HG03432 (cell line): ENCODE data around the gene PRKAR1B.

Experiments used
- ATAC-seq: cut with Tn5 transposase; IDR thresholded peaks from one replicate; pipeline ENCODE4 v1.9.1; 2021; ENCODE audit warnings: mild to moderate bottlenecking, moderate library complexity; ENCODE audit not compliant: unreplicated experiment

PRKAR1B gene

DNA sequence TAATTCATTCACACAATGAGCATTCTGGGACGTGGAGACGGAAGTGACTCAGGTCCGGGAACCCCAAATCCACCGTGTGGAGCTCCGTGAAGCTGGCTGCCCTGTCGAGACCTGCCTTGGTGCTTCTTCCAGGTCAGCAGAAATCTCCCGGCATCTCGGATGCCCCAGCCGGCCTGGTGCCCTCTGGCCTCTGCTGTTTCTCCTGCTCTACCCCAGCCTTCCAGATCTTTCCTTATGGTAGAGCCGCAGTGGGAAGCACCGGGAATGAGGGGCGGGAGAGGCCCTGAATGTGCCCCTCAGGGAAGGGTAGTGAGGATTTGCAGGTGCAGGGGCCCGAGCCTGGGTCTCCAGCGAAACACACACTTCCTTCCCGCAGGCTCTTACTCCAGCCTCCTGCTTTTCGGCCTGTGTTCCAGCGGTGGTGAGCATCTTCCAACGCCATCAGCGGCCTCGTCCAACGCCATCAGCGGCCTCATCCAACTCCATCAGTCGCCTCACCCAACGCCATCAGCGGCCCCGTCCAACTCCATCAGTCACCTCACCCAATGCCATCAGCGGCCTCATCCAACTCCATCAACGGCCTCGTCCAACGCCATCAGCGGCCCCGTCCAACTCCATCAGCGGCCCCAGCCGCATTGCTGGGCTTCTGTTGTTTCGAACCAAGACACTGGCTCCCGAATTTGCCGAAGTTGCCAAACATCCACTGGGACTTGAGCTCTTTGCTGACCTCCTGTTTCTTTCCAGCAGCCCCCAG lies 150.4 kb downstream of the PRKAR1B start:
- ATAC-seq: no peak

DNA sequence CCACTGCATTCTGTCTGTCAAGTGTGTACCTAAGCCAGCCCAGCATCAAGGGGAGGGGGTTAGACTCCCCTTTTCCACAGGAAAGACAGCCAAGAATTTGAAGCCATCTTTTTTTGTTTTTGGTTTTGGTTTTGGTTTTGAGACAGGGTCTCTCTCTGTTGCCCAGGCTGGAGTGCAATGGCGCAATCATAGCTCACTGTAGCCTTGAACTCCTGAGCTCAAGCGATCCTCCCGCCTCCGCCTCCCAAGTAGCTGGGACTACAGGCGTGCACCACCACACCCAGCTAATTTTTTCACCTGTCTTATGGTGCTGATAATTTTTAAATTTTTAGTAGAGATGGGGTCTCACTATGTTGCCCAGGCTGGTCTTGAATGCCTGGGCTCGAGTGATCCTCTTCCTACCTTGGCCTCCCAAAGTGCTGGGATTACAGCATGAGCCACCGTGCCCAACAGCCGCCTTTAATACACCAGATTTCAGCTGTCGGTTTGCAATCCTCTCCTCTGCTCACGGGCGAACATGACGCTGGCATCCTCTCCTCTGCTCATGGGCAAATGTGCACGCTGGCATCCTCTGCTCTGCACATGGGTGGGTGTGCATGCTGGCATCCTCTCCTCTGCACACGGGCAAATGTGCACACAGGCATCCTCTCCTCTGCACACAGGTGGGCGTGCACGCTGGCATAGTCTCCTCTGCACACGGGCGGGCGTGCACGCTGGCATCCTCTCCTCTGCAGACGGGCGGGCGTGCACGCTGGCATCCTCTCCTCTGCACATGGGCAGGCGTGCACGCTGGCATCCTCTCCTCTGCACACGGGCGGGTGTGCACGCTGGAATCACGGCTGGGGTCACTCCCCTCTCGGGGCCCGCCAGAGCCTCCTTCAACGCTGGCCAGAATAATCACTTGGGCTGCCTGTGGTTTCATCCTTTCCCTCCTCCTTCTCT lies 151.4 kb downstream of the PRKAR1B start:
- ATAC-seq: no peak

DNA sequence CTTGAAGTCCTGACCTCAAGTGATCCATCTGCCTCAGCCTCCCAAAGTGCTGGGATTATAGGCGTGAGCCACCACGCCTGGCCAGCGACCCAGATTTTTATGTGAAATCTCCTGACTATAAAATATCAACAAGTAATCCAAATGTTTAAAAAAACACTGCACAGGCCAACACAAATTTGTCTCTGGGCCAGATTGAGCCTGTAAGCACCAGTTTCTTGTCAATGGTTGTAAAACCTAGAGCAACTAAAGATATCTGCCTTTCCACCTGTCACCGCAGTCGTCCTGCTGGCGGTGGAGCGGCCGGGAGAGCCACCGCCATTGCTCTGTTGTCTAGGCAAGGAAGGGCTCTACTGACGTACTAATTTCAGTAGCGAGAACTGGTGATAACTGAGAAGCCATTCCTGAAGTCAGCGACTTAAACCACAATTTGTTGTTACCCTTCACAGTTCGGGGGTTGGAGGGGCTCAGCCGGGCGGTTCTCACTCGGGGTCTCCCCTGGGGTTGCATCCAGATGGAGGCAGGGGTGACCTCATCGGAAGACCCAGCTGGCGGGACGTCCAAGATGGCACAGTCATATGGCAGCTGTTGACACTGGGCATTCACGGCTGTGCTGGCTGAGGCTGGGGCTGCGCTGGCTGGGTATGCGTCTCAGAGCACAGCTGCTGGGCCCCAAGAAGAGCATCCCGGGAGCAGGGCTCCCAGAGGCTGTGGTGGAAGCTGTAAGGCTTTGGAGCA lies 152.3 kb downstream of the PRKAR1B start:
- no peak for ATAC-seq

DNA sequence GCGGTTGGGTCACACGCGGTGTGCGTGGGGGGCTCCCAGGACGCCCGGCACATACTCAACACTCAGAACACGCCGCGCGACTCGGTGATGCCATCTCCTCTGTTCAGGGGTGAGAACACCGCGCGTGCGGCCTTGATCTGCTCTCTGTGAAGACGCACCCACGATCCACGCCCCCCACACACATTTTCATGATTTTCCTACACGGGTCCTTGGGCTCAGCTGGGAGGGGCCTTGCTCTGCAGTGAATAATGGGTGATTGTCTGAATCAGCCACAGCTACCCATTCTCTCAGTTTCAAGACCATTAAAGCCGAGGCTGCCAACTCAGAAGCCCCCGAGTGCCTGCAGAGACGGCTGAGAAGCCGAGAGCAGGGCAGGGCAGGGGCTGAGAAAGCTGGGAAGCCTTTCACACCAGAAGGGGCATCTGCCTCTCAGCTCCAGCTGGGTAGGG lies 153.1 kb downstream of the PRKAR1B start:
- ATAC-seq: no peak

DNA sequence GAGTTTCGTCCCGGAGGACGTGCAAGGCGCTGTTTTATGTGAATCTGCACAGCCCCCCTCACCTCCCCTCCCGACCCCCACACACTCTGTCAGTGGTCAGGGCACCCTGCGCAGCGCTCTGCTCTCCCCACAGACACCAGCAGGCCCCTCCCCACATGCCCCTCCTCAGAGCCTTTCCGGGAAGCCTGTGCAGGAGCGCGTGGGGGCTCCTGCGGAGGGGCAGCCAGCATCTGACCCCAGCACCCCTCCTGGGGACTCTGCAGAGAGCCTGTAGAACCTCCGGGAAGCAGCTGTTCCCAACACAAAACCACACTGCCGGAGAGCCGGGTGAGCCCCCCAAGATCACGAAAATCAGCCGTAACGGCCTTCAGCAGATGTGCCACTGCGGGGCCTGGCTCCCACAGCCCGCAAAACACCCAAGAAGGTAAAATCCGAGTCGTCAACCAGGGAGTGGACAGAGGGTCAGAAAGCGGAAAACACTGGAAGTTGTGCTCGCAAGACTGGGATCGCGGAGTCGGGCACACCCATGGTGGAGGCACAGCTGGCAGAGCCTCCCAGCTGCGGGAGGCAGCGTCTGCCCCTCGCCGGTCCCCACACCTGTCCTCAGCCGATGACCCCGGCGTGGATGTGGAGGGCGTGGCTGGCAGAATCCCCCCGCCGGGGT lies 153.7 kb downstream of the PRKAR1B start:
- no peak for ATAC-seq

DNA sequence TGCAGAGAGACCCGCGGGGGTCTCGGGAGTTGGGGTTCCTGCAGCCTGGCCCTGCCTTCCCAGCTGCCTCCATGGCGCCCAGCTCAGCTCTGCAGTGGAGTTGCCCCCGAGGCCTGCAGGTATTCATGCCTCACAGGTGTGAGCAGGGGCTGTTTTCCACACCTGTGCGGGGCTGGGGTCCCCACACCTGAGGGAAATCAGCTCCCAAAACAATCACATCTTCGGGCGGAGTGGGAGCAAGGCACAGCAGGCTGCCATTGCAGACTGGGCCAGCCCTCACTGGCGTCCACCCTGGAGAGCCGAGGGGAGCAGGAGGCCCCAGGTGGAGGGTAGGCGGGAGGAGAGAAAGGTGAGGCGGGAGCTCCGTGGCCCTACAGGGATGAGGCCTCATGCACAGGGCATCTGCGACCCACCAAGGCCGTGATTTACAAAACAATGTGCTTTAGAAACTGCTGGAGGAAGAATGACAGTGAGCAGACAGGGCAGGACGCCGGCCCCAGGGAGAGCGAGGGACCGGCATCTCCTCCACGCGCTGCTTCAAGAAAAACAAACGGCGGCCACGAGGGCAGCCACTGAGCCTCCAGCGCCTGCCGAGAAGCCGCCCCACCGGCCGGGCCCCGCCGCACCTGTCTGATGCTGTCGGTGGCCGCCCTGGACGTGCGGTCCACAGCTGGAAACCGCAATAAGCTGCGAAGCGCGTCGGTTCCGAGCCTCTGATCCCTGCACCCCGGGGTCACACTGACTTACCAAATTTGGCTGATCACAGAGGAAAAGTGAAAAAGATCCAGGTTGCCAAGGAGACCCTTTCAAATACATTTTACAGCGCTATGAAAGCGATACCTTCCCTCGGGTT lies 154.4 kb downstream of the PRKAR1B start:
- no peak for ATAC-seq

DNA sequence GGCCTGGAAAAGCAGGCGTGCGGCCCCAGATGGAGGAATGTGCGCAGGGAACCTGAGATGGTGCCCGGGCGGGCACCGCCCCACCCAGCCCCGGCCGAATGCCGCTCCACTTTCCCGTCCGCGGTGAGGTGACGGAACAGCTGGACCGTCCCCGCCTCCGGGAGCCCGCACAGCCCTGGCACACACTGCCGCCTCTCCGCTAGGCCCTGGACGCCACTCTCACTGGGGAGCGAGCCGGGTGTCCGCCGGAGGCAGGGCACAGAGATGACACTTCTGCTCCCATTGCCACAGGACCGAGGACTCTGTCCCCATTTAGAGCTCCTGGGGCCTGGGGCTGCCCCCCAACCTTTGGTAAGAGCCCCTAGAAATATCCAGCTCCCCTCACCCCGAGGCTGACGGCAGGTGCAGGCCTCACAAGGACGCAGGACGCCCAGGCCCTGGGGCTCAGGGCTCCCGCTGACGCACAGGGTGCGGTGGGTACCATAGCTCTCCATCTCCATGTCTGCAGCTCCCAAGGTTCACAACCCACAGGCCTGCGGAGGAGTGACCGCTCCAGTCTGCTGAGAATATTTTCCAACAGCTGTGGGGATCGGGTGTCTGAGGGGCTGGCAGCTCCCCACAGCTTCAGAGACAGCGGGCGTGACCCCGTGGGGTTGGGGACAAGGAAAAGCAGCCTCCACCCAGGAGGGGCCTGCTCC lies 155.2 kb downstream of the PRKAR1B start:
- ATAC-seq: no peak

DNA sequence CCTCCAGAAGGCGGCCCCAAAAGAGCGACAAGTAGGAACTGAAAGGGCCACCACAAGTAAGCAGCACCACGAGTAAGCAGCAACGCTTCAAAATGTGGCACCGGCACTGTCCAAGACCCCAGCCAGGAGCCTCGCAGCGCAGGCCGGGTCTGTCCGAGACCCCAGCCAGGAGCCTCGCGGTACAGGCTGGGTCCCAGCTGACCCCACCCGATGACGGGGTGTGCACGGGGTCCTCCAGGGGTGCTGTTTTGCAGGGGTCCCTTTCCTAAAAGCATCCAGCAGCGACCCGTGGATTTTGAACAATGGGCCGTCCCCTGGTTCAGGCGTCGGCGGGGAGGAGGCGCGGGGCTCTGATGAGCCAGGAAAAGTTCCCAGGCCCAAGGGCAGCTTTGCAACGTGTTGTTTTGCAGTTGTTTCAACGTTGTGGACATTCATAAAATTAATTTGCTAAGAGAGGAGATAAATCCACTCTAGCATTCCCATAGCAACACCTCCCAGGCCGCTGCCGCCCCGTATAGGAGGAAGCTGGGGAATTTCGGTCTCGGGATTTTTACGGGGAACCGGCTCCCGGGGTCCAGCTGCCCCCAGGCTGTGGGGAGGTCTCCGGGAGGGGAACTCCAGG lies 155.9 kb downstream of the PRKAR1B start:
- no peak for ATAC-seq

DNA sequence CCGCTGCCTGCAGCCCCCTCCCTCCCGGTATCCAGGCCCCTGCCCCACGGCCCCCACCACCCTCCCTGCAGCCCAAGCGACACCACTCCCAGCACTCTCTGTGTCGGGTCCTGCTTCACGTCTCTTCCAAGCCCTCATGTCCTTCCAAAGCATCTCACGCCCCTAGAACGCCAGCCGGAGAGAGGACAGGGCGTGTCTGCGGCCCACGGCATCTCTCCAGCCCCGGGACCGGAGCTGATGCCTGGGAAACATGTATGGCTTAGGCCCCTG lies 156.3 kb downstream of the PRKAR1B start:
- no peak for ATAC-seq

DNA sequence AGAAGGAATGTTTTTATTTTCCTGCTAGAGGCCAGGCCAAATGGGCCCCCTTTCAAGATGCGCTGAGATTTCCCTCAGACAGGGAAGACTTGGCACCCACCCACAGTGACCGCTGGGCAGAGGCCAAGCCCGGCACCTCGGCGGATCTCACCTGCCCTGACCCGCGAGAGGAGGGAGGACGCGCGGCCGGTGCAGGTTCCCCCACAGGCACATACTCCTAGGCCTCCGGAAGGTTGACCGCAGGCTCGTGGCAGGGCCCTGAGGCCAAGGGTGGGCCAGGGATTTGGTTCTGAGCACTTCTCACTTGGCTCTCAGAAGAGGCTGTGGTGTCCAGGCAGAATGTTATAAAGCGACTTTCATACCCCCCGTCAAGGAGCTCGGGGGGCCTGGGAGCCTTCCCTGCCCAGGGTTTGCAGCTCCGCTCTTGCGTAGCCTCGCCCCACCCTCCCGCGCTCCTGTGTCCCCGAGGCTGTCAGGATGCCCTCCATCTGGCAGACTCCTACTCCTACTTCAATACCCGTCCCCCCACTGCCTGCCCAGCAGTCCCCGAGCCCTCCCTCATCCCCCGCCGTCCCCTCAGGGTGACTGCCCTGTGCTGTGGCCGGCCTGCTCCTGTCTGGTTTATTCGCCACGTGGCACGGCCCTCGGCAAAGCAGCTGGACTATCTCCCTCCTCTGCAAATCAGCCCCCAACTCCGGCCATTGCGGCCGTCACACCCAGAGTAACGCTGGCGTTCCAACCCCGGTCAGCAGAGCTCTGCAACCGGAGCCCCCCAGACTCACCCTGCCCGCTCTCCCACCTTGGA lies 156.9 kb downstream of the PRKAR1B start:
- no peak for ATAC-seq

DNA sequence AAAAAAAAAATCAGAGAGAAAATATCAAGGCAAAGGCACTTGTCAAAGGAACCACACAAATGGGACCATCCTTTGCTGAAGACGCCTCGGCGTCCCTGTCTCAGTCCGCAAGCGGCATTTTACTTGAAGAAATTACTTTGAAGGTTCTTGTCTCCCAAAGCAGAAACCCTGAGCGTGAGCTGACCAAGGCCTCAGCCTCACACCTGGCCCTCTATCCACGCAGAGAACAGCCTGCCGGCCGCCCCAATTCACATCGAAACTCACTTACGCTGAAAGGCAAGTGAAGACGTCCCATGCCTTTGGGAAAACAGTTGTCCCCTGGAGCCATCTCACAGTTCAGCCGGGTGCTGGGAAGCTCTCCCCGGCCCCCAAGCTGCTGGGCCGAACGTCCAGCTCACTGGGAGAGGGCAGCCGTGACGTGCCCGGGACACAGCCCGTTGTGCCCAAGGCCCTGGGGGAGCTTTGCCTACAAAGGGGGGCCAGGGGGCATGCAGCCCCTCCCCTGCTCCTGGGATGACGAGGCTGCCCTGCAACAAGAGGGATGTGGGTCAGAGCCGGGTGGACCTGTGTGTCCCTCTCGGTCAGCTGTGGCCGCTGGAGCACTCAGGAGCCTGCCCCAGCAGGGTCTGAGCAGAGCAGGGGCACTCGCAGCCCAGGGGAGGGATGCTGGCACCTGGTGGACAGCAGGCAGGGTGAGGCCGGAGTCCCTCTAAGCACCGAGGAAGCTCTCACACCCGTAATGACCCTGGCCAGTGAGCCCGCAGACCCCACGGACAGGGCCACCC lies 157.8 kb downstream of the PRKAR1B start:
- no peak for ATAC-seq

DNA sequence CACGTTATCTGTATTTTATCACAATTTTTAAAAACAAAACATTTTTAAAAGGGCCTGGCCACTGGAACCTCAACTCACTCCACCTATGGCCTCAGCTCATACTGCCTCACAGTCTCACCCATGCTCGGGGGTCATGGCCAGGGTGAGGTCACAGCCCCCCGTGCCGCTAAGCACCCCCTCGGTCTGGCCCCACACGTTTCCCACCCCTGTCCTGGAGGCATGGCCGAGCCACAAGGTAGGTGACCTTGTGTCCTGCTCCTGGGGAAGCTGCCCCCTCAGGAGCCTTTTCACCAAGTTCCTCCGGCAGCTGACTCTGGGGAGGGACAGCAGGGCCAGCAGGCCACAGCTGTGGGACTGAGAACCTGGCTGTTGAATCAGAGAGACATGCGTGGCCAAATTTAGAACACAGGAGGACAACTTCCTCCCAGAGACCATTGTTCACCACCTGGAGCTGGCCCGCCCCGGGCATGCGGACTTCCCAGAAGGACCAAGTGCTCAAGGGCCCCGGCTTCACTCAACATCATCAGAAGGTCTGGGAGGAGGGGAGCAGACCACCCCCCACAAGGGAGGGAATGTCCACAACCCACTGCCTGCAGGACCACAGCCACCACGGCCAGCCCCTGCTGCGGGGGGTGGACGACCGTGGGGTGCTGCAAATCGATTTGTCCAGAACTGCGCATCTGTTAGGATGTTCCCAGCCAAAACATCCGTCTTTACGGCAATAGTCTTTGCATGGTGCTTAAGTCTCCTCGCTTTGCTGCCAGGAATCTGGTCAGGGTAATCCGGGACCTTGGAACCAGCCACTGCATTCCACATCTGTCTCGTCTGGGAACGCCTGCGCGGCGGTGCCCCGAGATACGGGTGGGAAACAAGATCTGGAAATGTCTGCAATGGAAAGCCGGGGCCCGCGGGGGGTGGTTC lies 158.8 kb downstream of the PRKAR1B start:
- ATAC-seq: no peak

DNA sequence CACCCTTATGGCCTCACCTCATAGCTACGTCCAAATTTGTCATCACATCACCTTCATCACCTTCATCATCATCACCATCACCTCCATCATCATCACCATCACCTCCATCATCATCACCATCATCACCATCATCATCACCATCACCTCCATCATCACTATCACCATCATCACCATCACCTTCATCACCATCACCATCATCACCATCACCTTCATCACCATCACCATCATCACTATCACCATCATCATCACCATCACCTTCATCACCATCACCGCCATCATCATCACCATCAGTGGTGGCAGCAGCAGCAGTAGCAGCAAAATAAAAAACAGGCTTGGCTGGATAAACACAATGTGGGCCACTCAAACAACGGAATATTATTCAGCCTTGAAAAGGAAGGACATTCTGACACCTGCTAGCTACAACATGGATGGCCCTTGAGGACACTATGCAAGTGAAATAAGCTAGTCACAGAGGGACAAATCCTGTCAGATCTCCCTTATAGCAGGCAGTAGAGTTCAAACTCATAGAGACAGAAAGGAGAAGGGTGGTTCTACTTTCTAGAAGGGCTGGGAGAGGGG lies 159.7 kb downstream of the PRKAR1B start:
- ATAC-seq: no peak

DNA sequence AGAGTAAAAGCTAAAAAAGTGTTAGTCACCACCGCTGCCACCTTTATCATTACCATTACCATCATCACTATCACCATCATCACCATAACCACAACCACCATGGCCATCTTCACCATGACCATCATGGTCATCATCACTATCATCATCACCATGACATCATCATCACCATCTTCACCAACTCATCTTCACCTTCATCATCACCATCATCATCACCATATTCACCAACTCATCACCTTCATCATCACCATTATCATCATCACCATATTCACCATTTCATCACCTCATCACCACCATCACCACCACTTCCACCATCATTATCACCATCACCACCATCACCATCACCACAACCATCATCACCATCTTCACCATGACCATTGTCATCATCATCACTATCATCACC lies 161.0 kb downstream of the PRKAR1B start:
- no peak for ATAC-seq

DNA sequence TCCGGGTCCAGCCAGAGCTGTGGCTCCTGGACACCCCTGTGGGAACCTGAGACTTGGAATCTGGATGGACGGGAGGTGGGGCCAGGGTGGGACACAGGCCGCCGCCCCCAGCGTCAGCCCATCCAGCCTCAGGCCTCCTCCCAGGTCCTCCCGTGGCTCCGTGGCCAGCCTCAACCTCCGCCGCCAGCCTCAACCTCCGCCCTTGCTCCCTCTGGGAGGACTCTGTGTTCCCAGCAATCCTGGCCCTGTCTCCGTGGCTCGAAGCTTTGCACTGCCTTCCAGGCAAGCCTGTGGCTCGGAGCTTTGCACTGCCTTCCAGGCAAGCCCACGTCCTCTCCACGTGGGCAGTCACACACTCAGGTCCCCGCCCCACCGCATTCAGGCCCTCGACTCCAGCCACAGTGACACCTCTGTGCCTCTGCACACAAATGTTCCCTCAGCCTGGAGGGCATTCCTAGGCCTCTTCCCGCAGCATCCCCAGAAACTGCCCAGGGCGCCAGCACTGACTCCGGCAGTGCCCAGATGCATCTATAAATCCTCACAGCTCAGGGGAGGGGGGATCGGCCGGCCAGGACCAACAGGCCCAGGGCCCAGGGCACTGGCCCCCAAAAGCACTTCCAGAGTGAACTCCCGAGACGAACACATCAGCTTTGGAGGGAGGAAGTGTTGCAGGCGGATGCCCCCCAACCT lies 162.8 kb downstream of the PRKAR1B start:
- ATAC-seq: no peak
